Measurements from ENCODE around the gene METTL8. TPM values are rescaled to one million over a fixed set of nuclear protein-coding genes. Genes with fewer than 3 reads are reported as not detected.

Gene METTL8
- total and polyA plus RNA-seq, 3 donors from 2014 or later: 21.7 to 34.3 (median 24.3) TPM

DNA sequence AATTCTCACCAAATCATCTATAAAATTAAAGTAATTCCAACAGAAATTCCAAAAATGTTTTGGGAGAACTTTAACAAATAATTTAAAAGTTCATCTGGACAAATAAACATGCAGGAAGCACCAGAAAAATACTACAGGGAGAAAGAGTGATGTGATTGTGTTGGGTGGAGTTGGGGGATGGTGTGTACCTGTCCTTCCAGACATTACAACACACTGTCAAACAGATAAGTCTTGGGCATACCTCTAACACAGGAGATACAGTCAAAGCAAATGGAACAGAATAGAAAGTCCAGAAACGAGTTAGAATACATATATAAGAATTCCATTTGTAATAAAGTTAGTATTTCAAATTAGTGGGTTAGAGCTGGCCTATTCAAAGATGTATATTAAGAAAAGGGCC is 22.6 kb downstream of the METTL8 start:
- Histone ChIP-seq H3K27ac (no peak overlapping the region), H3K27me3 (no peaks in the 10 kb centered on the region), H3K9me3 (no peaks in the 10 kb centered on the region), H3K36me3 (ENCODE audit: low read depth, missing control alignments) (no peaks in the 10 kb centered on the region), H3K4me1 (no peaks in the 10 kb centered on the region), H3K4me3 (no peak overlapping the region)
- TF ChIP-seq POLR2A (IDR thresholded peaks at IDR 0.05): no peak
- TF ChIP-seq, protein P1, sequence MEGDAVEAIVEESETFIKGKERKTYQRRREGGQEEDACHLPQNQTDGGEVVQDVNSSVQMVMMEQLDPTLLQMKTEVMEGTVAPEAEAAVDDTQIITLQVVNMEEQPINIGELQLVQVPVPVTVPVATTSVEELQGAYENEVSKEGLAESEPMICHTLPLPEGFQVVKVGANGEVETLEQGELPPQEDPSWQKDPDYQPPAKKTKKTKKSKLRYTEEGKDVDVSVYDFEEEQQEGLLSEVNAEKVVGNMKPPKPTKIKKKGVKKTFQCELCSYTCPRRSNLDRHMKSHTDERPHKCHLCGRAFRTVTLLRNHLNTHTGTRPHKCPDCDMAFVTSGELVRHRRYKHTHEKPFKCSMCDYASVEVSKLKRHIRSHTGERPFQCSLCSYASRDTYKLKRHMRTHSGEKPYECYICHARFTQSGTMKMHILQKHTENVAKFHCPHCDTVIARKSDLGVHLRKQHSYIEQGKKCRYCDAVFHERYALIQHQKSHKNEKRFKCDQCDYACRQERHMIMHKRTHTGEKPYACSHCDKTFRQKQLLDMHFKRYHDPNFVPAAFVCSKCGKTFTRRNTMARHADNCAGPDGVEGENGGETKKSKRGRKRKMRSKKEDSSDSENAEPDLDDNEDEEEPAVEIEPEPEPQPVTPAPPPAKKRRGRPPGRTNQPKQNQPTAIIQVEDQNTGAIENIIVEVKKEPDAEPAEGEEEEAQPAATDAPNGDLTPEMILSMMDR (IDR thresholded peaks at IDR 0.05): no peak
- intact Hi-C loops (cut with DNase I; ENCODE audit: low total_unique reads): loop anchor here (5.0 kb wide), 1 partner anchor 439 kb away; no protein-coding TSS in a partner anchor
- 89 to 97% methylated on average over 1 of the region's 1 CpG for WGBS, 2 donors
- no peak for DNase-seq

DNA sequence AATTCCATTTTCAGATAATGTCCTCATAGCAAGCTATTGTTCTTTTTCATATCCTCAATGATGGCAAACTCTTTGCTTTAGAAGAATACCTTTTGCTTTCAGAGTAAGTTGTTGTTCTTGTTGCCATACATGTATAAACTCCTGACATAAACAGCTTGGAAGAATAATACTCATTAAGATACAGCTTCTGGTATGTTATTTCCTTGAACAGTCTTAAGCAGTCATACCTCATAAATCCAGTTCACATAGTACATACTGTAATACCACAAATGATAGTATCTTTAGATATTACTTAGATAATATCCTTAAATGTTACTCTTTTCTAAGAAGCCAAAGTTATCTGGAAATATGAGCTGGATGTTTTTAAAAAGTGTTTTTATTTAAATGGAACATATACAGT is 23.2 kb downstream of the METTL8 start:
- no peak overlapping the region for H3K27ac ChIP-seq
- TF ChIP-seq, protein P1 (IDR thresholded peaks at IDR 0.05): no peak
- no peak for TF ChIP-seq POLR2A (IDR thresholded peaks at IDR 0.05)
- intact Hi-C loops (cut with DNase I; ENCODE audit: low total_unique reads): loop anchor here (5.0 kb wide), 1 partner anchor 438 kb away; no protein-coding TSS in a partner anchor
- H3K4me1 ChIP-seq: no peaks in the 10 kb centered on the region
- no peak overlapping the region for H3K4me3 ChIP-seq
- DNase-seq: no peak
- H3K9me3 ChIP-seq: no peaks in the 10 kb centered on the region
- H3K27me3 ChIP-seq: no peaks in the 10 kb centered on the region
- H3K36me3 ChIP-seq (ENCODE audit: low read depth, missing control alignments): no peaks in the 10 kb centered on the region

DNA sequence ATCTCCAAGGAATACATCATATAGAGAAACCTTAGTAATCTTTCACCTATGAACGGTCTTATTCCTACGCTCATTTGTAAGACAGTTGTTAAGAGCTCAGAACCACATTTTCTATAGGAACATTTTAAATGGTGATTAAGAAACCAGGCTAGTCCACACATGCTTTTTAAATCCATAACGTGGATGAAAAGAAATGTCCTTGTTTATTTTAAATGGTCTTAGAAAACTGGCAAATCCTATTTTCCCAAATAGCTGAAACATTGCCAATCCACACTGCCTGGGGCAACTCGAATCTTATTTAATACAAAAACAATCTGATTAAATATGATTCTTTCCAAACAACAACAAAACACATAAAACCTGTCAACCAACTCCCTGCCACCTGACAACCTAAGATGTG is 23.7 kb downstream of the METTL8 start:
- Histone ChIP-seq H3K27me3 (no peaks in the 10 kb centered on the region), H3K4me3 (no peak overlapping the region), H3K36me3 (ENCODE audit: low read depth, missing control alignments) (no peaks in the 10 kb centered on the region), H3K9me3 (no peaks in the 10 kb centered on the region), H3K27ac (no peak overlapping the region), H3K4me1 (no peaks in the 10 kb centered on the region)
- no peak for DNase-seq
- intact Hi-C loops (cut with DNase I; ENCODE audit: low total_unique reads): loop anchor here (5.0 kb wide), 1 partner anchor 438 kb away; no protein-coding TSS in a partner anchor
- 61 to 70% methylated on average over 4 of the region's 4 CpGs for WGBS, 2 donors
- TF ChIP-seq POLR2A (IDR thresholded peaks at IDR 0.05): no peak
- TF ChIP-seq, protein P1 (IDR thresholded peaks at IDR 0.05): no peak

DNA sequence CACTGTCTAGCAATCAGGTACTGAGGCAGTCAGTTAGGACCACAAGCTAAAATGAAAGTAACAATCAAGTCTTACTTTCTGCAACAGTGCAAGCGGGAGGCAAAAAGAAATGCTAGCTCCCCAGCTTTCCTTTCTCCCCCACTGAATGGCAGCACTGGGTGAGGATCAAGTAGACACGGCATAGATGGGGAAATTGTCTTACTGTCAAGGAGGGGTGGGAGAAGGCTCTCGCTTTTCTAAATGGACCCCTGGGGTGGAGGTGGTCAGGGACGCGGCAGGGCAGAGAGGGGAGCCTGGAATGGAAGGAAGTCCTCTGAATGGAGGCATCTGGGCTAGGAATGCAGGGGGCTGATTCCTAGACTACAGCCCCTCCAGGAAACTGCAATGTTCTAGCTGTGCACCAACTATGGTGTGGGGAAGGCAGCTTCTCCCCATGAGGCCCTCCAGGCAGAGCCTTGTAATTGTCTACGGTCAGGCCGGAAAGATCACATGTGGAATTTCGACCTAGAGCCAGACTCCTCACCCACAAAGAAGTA is 24.3 kb downstream of the METTL8 start:
- Histone ChIP-seq H3K36me3 (ENCODE audit: low read depth, missing control alignments) (no peaks in the 10 kb centered on the region), H3K9me3 (no peaks in the 10 kb centered on the region), H3K27ac (no peak overlapping the region), H3K4me1 (no peaks in the 10 kb centered on the region), H3K27me3 (no peaks in the 10 kb centered on the region), H3K4me3 (no peak overlapping the region)
- TF ChIP-seq, protein P1 (IDR thresholded peaks at IDR 0.05): no peak
- TF ChIP-seq POLR2A (IDR thresholded peaks at IDR 0.05): no peak
- DNase-seq: no peak
- intact Hi-C loops (cut with DNase I; ENCODE audit: low total_unique reads): no loop called here
- WGBS, 2 donors: 65 to 75% methylated on average over 8 of the region's 8 CpGs

DNA sequence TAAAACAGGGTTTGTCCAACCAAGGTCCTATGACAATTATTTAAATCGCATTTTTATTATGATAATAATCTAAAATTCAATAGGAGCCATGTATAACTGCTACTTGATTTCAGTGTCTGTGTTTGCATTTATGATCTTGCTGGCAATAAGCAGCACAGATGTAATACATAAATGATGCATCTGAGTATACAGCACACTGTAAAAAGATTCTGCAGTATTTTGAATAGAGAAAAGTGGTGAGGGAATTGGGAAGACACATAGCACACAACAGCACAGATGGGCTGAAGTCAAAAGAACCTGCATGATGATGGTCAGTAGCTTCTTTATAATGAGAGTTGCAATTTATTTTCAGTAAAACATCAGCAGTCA is 26.1 kb downstream of the METTL8 start:
- DNase-seq: no peak
- Histone ChIP-seq H3K9me3 (no peaks in the 10 kb centered on the region), H3K4me1 (no peaks in the 10 kb centered on the region), H3K27ac (no peak overlapping the region), H3K36me3 (ENCODE audit: low read depth, missing control alignments) (no peaks in the 10 kb centered on the region), H3K4me3 (no peak overlapping the region), H3K27me3 (no peaks in the 10 kb centered on the region)
- intact Hi-C loops (cut with DNase I; ENCODE audit: low total_unique reads): no loop called here
- no peak for TF ChIP-seq POLR2A (IDR thresholded peaks at IDR 0.05)
- TF ChIP-seq, protein P1 (IDR thresholded peaks at IDR 0.05): no peak
- 94 to 100% methylated on average over 1 of the region's 1 CpG for WGBS, 2 donors
